H1 (cell line): Measurements from ENCODE around the gene MICU1. TPM values are rescaled to one million over a fixed set of nuclear protein-coding genes. Genes with fewer than 3 reads are reported as not detected.

Experiments
- CTCF ChIA-PET: fragments of 300-600 bp; sonication (Branson Sonifier 250); formaldehyde crosslinking; loops from one replicate; lab custom pipeline; 2021; ENCODE audit not compliant: partially characterized antibody; lab: Charles Lee
- POLR2A ChIA-PET: fragments of 300-600 bp; sonication (Branson Sonifier 250); formaldehyde crosslinking; loops from one replicate; lab custom pipeline; 2021; ENCODE audit warnings: inconsistent platforms; ENCODE audit not compliant: partially characterized antibody; lab: Charles Lee
- DNase-seq, 2 experiments: peaks; one replicate each; pipeline versions ENCODE4 v3.0.0 to v3.0.0-alpha.2; 2010 to 2022; ENCODE audit warnings: low spot score in 2 of 2, low read depth in 1 of 2, mixed read lengths in 1 of 2
- FAIRE-seq: peaks from 2 replicates; lab custom pipeline; 2011; peaks lifted over from hg19 to GRCh38; lab: Jason Lieb, UNC
- H2AFZ ChIP-seq: 2 replicates; pipeline ENCODE4 v1.8.1; 2012; ENCODE audit warnings: low read length, inconsistent platforms
- H2AK5ac ChIP-seq: 2 replicates; pipeline ENCODE4 v1.6.1; 2013; ENCODE audit warnings: low read depth, low read length
- H2BK120ac ChIP-seq: replicated peaks from 2 replicates; pipeline ENCODE3; 2013; ENCODE audit warnings: low read depth, low read length, inconsistent platforms
- H2BK12ac ChIP-seq: 2 replicates; pipeline ENCODE4 v1.6.1; 2013; ENCODE audit warnings: low read depth, low read length
- H2BK15ac ChIP-seq: 2 replicates; pipeline ENCODE4 v1.6.1; 2013; ENCODE audit warnings: low read length
- H2BK20ac ChIP-seq: 2 replicates; pipeline ENCODE4 v1.6.1; 2013; ENCODE audit warnings: low read length
- H2BK5ac ChIP-seq: 2 replicates; pipeline ENCODE4 v1.6.1; 2013; ENCODE audit warnings: low read depth, low read length
- H3K14ac ChIP-seq: 2 replicates; pipeline ENCODE4 v1.6.1; 2013; ENCODE audit warnings: inconsistent platforms; ENCODE audit not compliant: insufficient read length
- H3K18ac ChIP-seq: 2 replicates; pipeline ENCODE4 v1.6.1; 2013; ENCODE audit warnings: low read length; ENCODE audit errors: extremely low read depth
- H3K23ac ChIP-seq: 2 replicates; pipeline ENCODE4 v1.6.1; 2013; ENCODE audit warnings: inconsistent platforms; ENCODE audit not compliant: insufficient read length
- H3K23me2 ChIP-seq: 2 replicates; pipeline ENCODE4 v1.6.1; 2013; ENCODE audit warnings: low read depth, low read length
- H3K27ac ChIP-seq: 2 replicates; pipeline ENCODE4 v1.6.1; 2011; ENCODE audit warnings: low read depth, low read length, inconsistent platforms
- H3K27me3 ChIP-seq, 4 experiments: replicated peaks in 1 of 4; 1 replicate in 1 of 4; 2 replicates in 3 of 4; pipeline versions ENCODE4 v1.6.1 to v1.8.1; 2011 to 2013; ENCODE audit warnings: low read length in 3 of 4, mild to moderate bottlenecking in 3 of 4, inconsistent platforms in 2 of 4, mixed read lengths in 2 of 4, moderate library complexity in 1 of 4; ENCODE audit not compliant: control insufficient read depth in 3 of 4, insufficient read depth in 3 of 4; ENCODE audit errors: extremely low read depth in 1 of 4
- H3K36me3 ChIP-seq, 4 experiments: 2 replicates each; pipeline versions ENCODE4 v1.6.1 to v1.8.1; 2011 to 2013; ENCODE audit warnings: mild to moderate bottlenecking in 4 of 4, low read length in 3 of 4, moderate library complexity in 2 of 4, control low read depth in 1 of 4, inconsistent platforms in 1 of 4; ENCODE audit not compliant: insufficient read depth in 4 of 4, control insufficient read depth in 2 of 4
- H3K4ac ChIP-seq: replicated peaks from 2 replicates; pipeline ENCODE3; 2013; ENCODE audit warnings: low read length, low read depth, mixed read lengths, inconsistent platforms; ENCODE audit not compliant: insufficient read length
- H3K4me1 ChIP-seq, 4 experiments: replicated peaks in 1 of 4; 1 replicate in 1 of 4; 2 replicates in 3 of 4; pipeline versions ENCODE4 v1.6.1 to v1.8.1; 2011 to 2013; ENCODE audit warnings: low read length in 3 of 4, inconsistent platforms in 2 of 4, mixed read lengths in 1 of 4; ENCODE audit not compliant: insufficient read depth in 4 of 4, control insufficient read depth in 3 of 4
- H3K4me2 ChIP-seq, 2 experiments: 2 replicates each; pipeline versions ENCODE4 v1.6.1 to v1.8.1; 2011 to 2013; ENCODE audit warnings: low read depth in 2 of 2, low read length in 2 of 2, control low read depth in 1 of 2, inconsistent platforms in 1 of 2, mild to moderate bottlenecking in 1 of 2; ENCODE audit not compliant: insufficient read depth in 1 of 2
- H3K4me3 ChIP-seq, 4 experiments: fragments of 200-600, 300-600 bp in 1 of 4; sonication (generic), shearing (Covaris generic), sonication (Bioruptor Twin) in 1 of 4; 2 replicates each; pipeline versions ENCODE4 v1.5.1 to v1.8.1; 2011 to 2016; ENCODE audit warnings: low read length in 4 of 4, low read depth in 3 of 4, control low read depth in 2 of 4, inconsistent platforms in 2 of 4, mild to moderate bottlenecking in 2 of 4, mixed read lengths in 1 of 4, moderate library complexity in 1 of 4; ENCODE audit not compliant: insufficient read depth in 2 of 4; ENCODE audit errors: extremely low read depth in 1 of 4
- H3K56ac ChIP-seq: replicated peaks from 2 replicates; pipeline ENCODE3; 2013; ENCODE audit warnings: low read depth, mild to moderate bottlenecking, mixed read lengths, low read length, inconsistent platforms; ENCODE audit not compliant: insufficient read length
- H3K79me1 ChIP-seq: 2 replicates; pipeline ENCODE4 v1.6.1; 2013; ENCODE audit warnings: low read depth, low read length, control low read depth
- H3K79me2 ChIP-seq, 2 experiments: 2 replicates each; pipeline versions ENCODE4 v1.6.1 to v1.8.1; 2012 to 2013; ENCODE audit warnings: low read length in 2 of 2, mild to moderate bottlenecking in 2 of 2, inconsistent platforms in 1 of 2; ENCODE audit not compliant: insufficient read depth in 2 of 2, control insufficient read depth in 1 of 2
- H3K9ac ChIP-seq, 4 experiments: replicated peaks in 1 of 4; 1 replicate in 1 of 4; 2 replicates in 3 of 4; pipeline versions ENCODE4 v1.6.1 to v1.8.1; 2011 to 2013; ENCODE audit warnings: low read depth in 3 of 4, low read length in 3 of 4, control low read depth in 2 of 4, mild to moderate bottlenecking in 2 of 4, moderate library complexity in 2 of 4, inconsistent platforms in 1 of 4; ENCODE audit errors: extremely low read depth in 1 of 4
- H3K9me3 ChIP-seq, 2 experiments: 2 replicates each; pipeline versions ENCODE4 v1.6.1 to v1.8.1; 2012 to 2013; ENCODE audit warnings: mild to moderate bottlenecking in 2 of 2, moderate library complexity in 2 of 2, control low read depth in 1 of 2, inconsistent platforms in 1 of 2, low read depth in 1 of 2, low read length in 1 of 2, mixed read lengths in 1 of 2; ENCODE audit not compliant: insufficient read depth in 2 of 2
- H4K20me1 ChIP-seq, 2 experiments: replicated peaks in 1 of 2; 2 replicates each; pipeline versions ENCODE3 to v1.8.1; 2011 to 2013; ENCODE audit warnings: inconsistent platforms in 2 of 2, low read length in 2 of 2, mild to moderate bottlenecking in 1 of 2; ENCODE audit not compliant: insufficient read depth in 2 of 2, control insufficient read depth in 1 of 2
- H4K5ac ChIP-seq: 2 replicates; pipeline ENCODE4 v1.6.1; 2013; ENCODE audit warnings: low read length, low read depth, mixed read lengths, inconsistent platforms; ENCODE audit not compliant: insufficient read length
- H4K8ac ChIP-seq: 2 replicates; pipeline ENCODE4 v1.8.0; 2013; ENCODE audit warnings: mild to moderate bottlenecking, moderate library complexity, low read length, inconsistent platforms; ENCODE audit not compliant: insufficient read depth; ENCODE audit errors: extremely low read depth
- H4K91ac ChIP-seq: replicated peaks from 2 replicates; pipeline ENCODE3; 2013; ENCODE audit warnings: low read length, mixed read lengths, inconsistent platforms; ENCODE audit not compliant: insufficient read length
- BACH1 ChIP-seq: IDR thresholded peaks from 2 replicates; pipeline ENCODE4 v1.6.1; 2012; ENCODE audit warnings: low read length, improper control_type of control experiment
- CREB1 ChIP-seq: IDR thresholded peaks from 2 replicates; pipeline ENCODE4 v1.6.1; 2012; ENCODE audit warnings: inconsistent platforms
- SIN3A ChIP-seq, 2 experiments: IDR thresholded peaks in 1 of 2; conservative IDR thresholded peaks in 1 of 2; 2 replicates each; pipeline ENCODE4 v1.6.1; 2011 to 2012; ENCODE audit warnings: low read length in 2 of 2, improper control_type of control experiment in 1 of 2, low read depth in 1 of 2, mild to moderate bottlenecking in 1 of 2
- WGBS, 2 experiments: shearing (Covaris generic) in 1 of 2; methylation state at CpG; one replicate each; pipeline versions ENCODE4 v1.1.6 to v1.1.7; 2013 to 2015; ENCODE audit warnings: low lambda C conversion rate in 2 of 2, mixed read lengths in 2 of 2, inconsistent platforms in 1 of 2, low coverage in 1 of 2, missing lambda C conversion rate in 1 of 2; ENCODE audit not compliant: insufficient replicate concordance in 2 of 2, insufficient coverage in 1 of 2, insufficient read length in 1 of 2; ENCODE audit errors: extremely low coverage in 1 of 2, missing lambda C conversion rate in 1 of 2; 5-methylcytosine and 5-hydroxymethylcytosine counted together
- polyA plus RNA-seq, 7 experiments: library from polyadenylated mRNA; depleted of rRNA in 3 of 7; stranded (reverse) in 5 of 7; unstranded in 2 of 7; fragments of >200 nt in 5 of 7; fragments of 200-250 nt in 2 of 7; gene quantifications; 1 replicate in 5 of 7; 2 replicates in 1 of 7; 4 replicates in 1 of 7; pipeline versions ENCODE4 v1.2.1 to v1.2.3, GENCODE V29; 2011 to 2013; ENCODE audit warnings: missing spikeins in 2 of 7, mixed read lengths in 2 of 7
- total RNA-seq: library from RNA; stranded (reverse); fragmentation: NEBNext Ultra II Directional; extraction: Animal tissue kit (Norgen Biotek cat#: 25700); gene quantifications from 2 replicates; pipeline ENCODE4 v1.2.1, GENCODE V29; 2021

The MICU1 gene
- total and polyA plus RNA-seq, 2 of the 8 experiments (the other 6 are each of a cell fraction or from before 2014, with no cell fraction given): 18.0 to 36.7 TPM

DNA sequence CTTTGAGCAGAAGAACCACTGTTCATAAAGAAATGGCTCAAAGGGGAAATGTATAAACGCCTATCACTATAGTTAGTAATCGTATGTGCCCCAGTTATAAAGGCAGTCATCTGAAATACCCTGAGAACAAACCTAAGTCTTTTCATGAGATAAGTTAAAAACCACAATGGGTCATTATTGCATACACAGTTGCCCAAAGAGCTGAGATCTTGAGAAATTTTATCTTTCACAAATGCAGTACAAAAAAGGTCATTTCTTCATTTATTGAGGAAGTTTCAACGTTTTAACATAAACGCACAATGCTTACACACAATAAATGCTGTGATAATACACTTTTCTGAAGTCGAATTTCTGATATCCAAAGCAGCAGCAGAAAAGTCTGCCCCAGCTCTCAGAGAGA is 114.4 kb downstream of the MICU1 start:
- Histone ChIP-seq H2AK5ac (no peak overlapping the region), H3K4me1 (no peaks in the 10 kb centered on the region), H2BK12ac (no peak overlapping the region), H3K27ac (no peak overlapping the region), H2AFZ (no peak overlapping the region), H3K23me2 (no peaks in the 10 kb centered on the region; the same call in 1 of the 2 replicates), H3K4me3 (no peak overlapping the region), H2BK120ac (no peak overlapping the region), H4K8ac (no peak overlapping the region), H3K79me2 (no peaks in the 10 kb centered on the region), H4K91ac (no peak overlapping the region), H3K36me3 (no peaks in the 10 kb centered on the region), H4K5ac (no peak overlapping the region), H3K27me3 (no peaks in the 10 kb centered on the region), H3K4me2 (no peak overlapping the region), H3K4ac (no peak overlapping the region), H3K56ac (no peak overlapping the region), H2BK5ac (no peak overlapping the region), H3K18ac (no peak overlapping the region), H3K23ac (no peak overlapping the region), H2BK15ac (no peak overlapping the region), H3K79me1 (no peaks in the 10 kb centered on the region), H3K14ac (no peak overlapping the region), H2BK20ac (no peak overlapping the region), H4K20me1 (no peaks in the 10 kb centered on the region), H3K9me3 (no peaks in the 10 kb centered on the region), H3K9ac (no peak overlapping the region)
- DNase-seq (no peak), FAIRE-seq (no peak)
- ChIA-PET POLR2A (interaction anchor here (0.6 kb wide), 1 partner anchor 103 kb away, joined by 6 read pairs; no protein-coding TSS in a partner anchor), CTCF (interaction anchor here (1.4 kb wide), 1 partner anchor 16 kb away, joined by 3 read pairs; no protein-coding TSS in a partner anchor)
- WGBS, 2 experiments: 91% methylated on average over 5 of the region's 5 CpGs; no CpG with 5 or more reads in 1 of the 2 experiments
- TF ChIP-seq BACH1: no peak
- TF ChIP-seq SIN3A (conservative IDR thresholded peaks at IDR 0.05 in 1 of 2, IDR thresholded peaks at IDR 0.05 in 1 of 2; ENCODE audit: low read depth in 1 of 2, low read length in 2 of 2): no peak
- no peak for TF ChIP-seq CREB1
